K562 (cell line): ENCODE data around the gene GABARAP. TPM values are rescaled to one million over a fixed set of nuclear protein-coding genes. Genes with fewer than 3 reads are reported as not detected.

Experiments
- C11orf30 ChIP-seq: fragments of 450-650 bp; IDR thresholded peaks from 2 replicates; pipeline ENCODE4 v1.6.1; 2016; ENCODE audit warnings: low read depth, mild to moderate bottlenecking
- CREB1 ChIP-seq, 2 experiments: sonication (generic) in 1 of 2; formaldehyde crosslinking in 1 of 2; IDR thresholded peaks; 2 replicates each; pipeline versions ENCODE4 v1.6.1 to v1.8.0; 2012 to 2022; ENCODE audit warnings: inconsistent platforms in 1 of 2, mild to moderate bottlenecking in 1 of 2, missing genetic modification reagents in 1 of 2, moderate library complexity in 1 of 2
- EP400 ChIP-seq: fragments of 450-650 bp; IDR thresholded peaks from 2 replicates; pipeline ENCODE4 v1.6.1; 2017; ENCODE audit warnings: antibody characterized with exemption, mild to moderate bottlenecking, moderate library complexity
- HMGN3 ChIP-seq: IDR thresholded peaks from 2 replicates; pipeline ENCODE4 v1.6.1; 2011; ENCODE audit warnings: borderline replicate concordance, low read depth, mild to moderate bottlenecking, mixed read lengths, low read length; ENCODE audit not compliant: insufficient read length; ENCODE audit errors: extremely low read depth
- JUNB ChIP-seq: fragments of 450-650 bp; formaldehyde crosslinking; conservative IDR thresholded peaks from 2 replicates; pipeline ENCODE4 v1.4.0; 2020; ENCODE audit warnings: mild to moderate bottlenecking
- KLF16 ChIP-seq: IDR thresholded peaks from 2 replicates; pipeline ENCODE4 v1.6.1; 2016; ENCODE audit warnings: antibody characterized with exemption
- NELFE ChIP-seq: IDR thresholded peaks from 2 replicates; pipeline ENCODE4 v1.6.1; 2011; ENCODE audit warnings: mild to moderate bottlenecking; ENCODE audit not compliant: insufficient read depth, insufficient read length
- NFE2 ChIP-seq: IDR thresholded peaks from 2 replicates; pipeline ENCODE4 v1.6.1; 2014; ENCODE audit warnings: antibody characterized with exemption, low read depth
- ZNF431 ChIP-seq: sonication (generic); formaldehyde crosslinking; IDR thresholded peaks from 2 replicates; pipeline ENCODE4 v1.8.0; 2022; ENCODE audit warnings: mild to moderate bottlenecking, missing genetic modification reagents
- ZNF766 ChIP-seq: fragments of 200-800 bp; sonication (Bioruptor generic); conservative IDR thresholded peaks from 2 replicates; pipeline ENCODE4 v1.6.1; 2016; ENCODE audit warnings: missing genetic modification characterization, missing compliant biosample characterization
- polyA plus RNA-seq, 8 experiments: library from polyadenylated mRNA; depleted of rRNA in 4 of 8; stranded (reverse) in 5 of 8; unstranded in 3 of 8; fragments of >200 nt; fragmentation: Nextera tagmentation in 2 of 8; fragmentation: Illumina TruSeq in 1 of 8; extraction: Ambion mirVana in 2 of 8; extraction: Trizol in 1 of 8; gene quantifications; 2 replicates each; pipeline versions ENCODE4 v1.2.1 to v1.2.3, GENCODE V29; 2011 to 2014; ENCODE audit warnings: inconsistent platforms in 1 of 8, missing spikeins in 1 of 8
- total RNA-seq, 7 experiments: library from RNA; depleted of rRNA in 6 of 7; stranded (reverse); fragments of >200 nt in 6 of 7; fragmentation: Illumina TruSeq in 2 of 7; extraction: Trizol in 2 of 7; gene quantifications; 2 replicates each; pipeline versions ENCODE4 v1.2.1 to v1.2.3, GENCODE V29; 2011 to 2021; ENCODE audit warnings: low replicate concordance in 1 of 7
- TF ChIP-seq, protein P1 (sequence below): fragments of 250-450 bp; sonication (Bioruptor Pico); IDR thresholded peaks from 2 replicates; pipeline ENCODE4 v1.8.0; 2021; ENCODE audit warnings: moderate library complexity, mild to moderate bottlenecking, inconsistent platforms
- TF ChIP-seq, protein P2 (sequence below): fragments of 150-350 bp; IDR thresholded peaks from 2 replicates; pipeline ENCODE4 v1.6.1; 2014; ENCODE audit warnings: low read depth, mild to moderate bottlenecking, low read length, borderline replicate concordance
- TF ChIP-seq, protein P3 (sequence below): fragments of 450-650 bp; IDR thresholded peaks from 2 replicates; pipeline ENCODE4 v1.6.1; 2017; ENCODE audit warnings: antibody characterized with exemption
- TF ChIP-seq, protein P4 (sequence below): fragments of 250-450 bp; sonication (Bioruptor Pico); IDR thresholded peaks from 2 replicates; pipeline ENCODE4 v1.8.0; 2022; ENCODE audit warnings: moderate library complexity, mild to moderate bottlenecking, inconsistent platforms

GABARAP gene
- total and polyA plus RNA-seq, 9 of the 15 experiments (the other 6 are each of a cell fraction or from before 2014, with no cell fraction given): 47.5 to 373 (median 152) TPM

DNA sequence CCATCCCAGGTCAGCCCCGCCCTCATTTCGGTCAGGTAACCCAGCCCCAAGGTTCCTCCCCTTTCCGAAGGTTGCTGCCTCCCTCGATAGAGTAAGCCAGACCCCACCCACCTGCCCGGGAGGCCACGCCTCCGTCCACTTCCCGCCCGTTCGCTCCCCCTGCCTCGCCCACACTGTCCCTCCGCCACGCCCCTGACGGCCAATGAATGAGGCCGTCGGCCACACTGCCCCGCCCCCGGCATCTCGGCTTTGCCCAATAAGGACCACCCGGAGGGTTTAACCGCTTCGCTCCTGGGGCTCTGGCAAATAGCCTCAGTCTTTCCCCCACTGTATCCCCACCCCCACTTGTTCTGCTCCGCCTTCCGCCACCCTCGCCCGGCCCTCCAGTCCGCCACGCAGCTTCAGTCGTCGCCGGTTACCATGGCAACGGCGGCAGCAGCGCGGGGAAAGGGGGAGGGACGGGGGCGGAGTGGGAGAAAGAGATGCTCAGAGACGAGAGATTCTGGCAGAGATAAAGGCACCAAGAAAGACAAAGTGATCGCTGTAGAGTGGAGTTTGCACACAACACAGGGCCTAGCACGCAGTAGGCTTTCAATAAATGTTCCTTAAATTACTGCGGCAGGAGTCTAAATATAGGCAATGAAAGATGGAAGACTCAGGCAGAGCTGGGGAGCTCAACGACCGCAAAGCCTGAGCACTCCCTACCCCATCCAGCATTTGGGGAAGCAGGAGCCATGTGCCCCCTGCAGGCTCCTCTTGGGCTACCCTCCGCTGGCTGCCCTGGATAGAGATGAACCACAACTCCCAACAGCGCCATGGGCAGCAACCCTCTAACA lies 27.7 kb downstream of the GABARAP start (continued):
- TF ChIP-seq, protein P1, sequence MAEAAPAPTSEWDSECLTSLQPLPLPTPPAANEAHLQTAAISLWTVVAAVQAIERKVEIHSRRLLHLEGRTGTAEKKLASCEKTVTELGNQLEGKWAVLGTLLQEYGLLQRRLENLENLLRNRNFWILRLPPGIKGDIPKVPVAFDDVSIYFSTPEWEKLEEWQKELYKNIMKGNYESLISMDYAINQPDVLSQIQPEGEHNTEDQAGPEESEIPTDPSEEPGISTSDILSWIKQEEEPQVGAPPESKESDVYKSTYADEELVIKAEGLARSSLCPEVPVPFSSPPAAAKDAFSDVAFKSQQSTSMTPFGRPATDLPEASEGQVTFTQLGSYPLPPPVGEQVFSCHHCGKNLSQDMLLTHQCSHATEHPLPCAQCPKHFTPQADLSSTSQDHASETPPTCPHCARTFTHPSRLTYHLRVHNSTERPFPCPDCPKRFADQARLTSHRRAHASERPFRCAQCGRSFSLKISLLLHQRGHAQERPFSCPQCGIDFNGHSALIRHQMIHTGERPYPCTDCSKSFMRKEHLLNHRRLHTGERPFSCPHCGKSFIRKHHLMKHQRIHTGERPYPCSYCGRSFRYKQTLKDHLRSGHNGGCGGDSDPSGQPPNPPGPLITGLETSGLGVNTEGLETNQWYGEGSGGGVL (CRISPR knock-in tag): no peak
- TF ChIP-seq, protein P2, sequence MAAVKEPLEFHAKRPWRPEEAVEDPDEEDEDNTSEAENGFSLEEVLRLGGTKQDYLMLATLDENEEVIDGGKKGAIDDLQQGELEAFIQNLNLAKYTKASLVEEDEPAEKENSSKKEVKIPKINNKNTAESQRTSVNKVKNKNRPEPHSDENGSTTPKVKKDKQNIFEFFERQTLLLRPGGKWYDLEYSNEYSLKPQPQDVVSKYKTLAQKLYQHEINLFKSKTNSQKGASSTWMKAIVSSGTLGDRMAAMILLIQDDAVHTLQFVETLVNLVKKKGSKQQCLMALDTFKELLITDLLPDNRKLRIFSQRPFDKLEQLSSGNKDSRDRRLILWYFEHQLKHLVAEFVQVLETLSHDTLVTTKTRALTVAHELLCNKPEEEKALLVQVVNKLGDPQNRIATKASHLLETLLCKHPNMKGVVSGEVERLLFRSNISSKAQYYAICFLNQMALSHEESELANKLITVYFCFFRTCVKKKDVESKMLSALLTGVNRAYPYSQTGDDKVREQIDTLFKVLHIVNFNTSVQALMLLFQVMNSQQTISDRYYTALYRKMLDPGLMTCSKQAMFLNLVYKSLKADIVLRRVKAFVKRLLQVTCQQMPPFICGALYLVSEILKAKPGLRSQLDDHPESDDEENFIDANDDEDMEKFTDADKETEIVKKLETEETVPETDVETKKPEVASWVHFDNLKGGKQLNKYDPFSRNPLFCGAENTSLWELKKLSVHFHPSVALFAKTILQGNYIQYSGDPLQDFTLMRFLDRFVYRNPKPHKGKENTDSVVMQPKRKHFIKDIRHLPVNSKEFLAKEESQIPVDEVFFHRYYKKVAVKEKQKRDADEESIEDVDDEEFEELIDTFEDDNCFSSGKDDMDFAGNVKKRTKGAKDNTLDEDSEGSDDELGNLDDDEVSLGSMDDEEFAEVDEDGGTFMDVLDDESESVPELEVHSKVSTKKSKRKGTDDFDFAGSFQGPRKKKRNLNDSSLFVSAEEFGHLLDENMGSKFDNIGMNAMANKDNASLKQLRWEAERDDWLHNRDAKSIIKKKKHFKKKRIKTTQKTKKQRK: no peak
- no peak; the same call in 1 of the 2 replicates for TF ChIP-seq CREB1 (IDR thresholded peaks at IDR 0.05)
- peak; percentile 31; the same call in 1 of the 2 replicates for TF ChIP-seq CREB1 (CRISPR knock-in tag; IDR thresholded peaks at IDR 0.05)
- TF ChIP-seq, protein P3, sequence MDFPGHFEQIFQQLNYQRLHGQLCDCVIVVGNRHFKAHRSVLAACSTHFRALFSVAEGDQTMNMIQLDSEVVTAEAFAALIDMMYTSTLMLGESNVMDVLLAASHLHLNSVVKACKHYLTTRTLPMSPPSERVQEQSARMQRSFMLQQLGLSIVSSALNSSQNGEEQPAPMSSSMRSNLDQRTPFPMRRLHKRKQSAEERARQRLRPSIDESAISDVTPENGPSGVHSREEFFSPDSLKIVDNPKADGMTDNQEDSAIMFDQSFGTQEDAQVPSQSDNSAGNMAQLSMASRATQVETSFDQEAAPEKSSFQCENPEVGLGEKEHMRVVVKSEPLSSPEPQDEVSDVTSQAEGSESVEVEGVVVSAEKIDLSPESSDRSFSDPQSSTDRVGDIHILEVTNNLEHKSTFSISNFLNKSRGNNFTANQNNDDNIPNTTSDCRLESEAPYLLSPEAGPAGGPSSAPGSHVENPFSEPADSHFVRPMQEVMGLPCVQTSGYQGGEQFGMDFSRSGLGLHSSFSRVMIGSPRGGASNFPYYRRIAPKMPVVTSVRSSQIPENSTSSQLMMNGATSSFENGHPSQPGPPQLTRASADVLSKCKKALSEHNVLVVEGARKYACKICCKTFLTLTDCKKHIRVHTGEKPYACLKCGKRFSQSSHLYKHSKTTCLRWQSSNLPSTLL: no peak
- TF ChIP-seq NFE2: no peak
- TF ChIP-seq KLF16: no peak
- TF ChIP-seq HMGN3: peak; percentile 36
- TF ChIP-seq, protein P4, sequence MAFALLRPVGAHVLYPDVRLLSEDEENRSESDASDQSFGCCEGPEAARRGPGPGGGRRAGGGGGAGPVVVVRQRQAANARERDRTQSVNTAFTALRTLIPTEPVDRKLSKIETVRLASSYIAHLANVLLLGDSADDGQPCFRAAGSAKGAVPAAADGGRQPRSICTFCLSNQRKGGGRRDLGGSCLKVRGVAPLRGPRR (CRISPR knock-in tag): no peak
- TF ChIP-seq EP400: no peak; the same call in 1 of the 2 replicates
- TF ChIP-seq C11orf30: no peak
- no peak for TF ChIP-seq JUNB (CRISPR knock-in tag)
- peak; percentile 65; the same call in 1 of the 2 replicates for TF ChIP-seq ZNF766 (CRISPR knock-in tag)
- no peak for TF ChIP-seq NELFE
- TF ChIP-seq ZNF431 (CRISPR knock-in tag): no peak
